Left kidney (tissue), 2 donors: Measurements from ENCODE around the gene FABP1. TPM values are rescaled to one million over a fixed set of nuclear protein-coding genes. Genes with fewer than 3 reads are reported as not detected.

Experiments used
- DNase-seq: peaks from one replicate; pipeline ENCODE4 v3.0.0-alpha.2; 2013
- polyA plus RNA-seq: library from polyadenylated mRNA; unstranded; fragments of 120-200 nt; gene quantifications from one replicate; pipeline ENCODE4 v1.2.1, GENCODE V29; 2013; ENCODE audit not compliant: insufficient read length

FABP1 gene
- polyA plus RNA-seq, 1 donor = 21.2 TPM

DNA sequence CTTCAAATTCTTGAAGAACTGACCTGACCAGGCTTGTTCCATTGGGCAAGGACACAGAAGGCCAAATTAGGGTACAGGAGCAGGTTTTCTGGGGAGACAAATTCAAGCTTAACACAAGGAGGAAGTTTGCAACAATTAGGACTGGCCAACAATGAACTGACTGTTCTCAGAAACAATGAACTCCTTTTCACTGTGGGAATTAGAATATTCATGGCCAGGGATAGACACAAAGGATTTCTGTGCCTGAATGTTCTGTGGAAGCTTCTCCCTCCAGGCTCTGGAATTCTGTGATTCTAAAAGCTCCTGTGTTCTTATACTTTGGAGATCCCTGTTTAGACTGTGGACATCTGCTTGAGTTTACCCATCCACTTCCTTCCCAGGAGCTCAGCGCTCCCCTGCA, 45.1 kb downstream of the FABP1 start:
- no peak for DNase-seq

DNA sequence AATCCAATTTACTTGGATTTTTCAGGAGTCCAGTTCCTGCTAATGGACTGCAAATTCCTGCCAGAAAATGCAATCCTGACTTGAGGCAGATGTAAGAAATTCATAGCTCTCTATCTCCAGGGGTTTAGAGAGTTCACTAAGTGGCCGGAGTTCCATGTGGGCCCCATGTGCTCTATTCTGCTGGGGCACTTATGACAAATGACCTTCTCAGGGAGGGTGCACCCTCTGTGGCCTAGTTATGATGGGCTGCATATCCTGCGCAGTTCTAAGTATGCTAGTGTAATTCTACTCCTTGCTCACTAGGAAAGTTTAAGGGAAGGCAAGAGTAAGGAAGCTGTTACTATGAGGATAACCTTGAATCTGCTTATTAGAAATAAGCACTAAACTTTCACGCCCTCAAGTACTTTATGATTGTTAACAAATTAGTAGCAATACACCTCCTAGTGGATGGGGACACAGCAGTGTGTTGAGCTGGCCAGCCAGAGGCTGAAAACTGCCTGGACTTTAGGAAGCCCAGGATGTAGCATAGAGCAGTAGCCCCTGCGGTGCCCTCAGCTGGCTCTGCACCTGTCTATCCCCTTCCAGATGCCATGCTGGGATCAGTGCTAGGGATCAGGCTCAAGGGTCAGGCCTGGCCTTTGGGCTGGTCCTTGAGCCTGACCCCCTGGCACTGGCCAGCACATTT, 45.8 kb downstream of the FABP1 start:
- no peak for DNase-seq

- no peak for DNase-seq
Observed at GRCh38 chr2:88080545-88080944, 47.3 kb downstream of the FABP1 start.

- DNase-seq = no peak
Observed at GRCh38 chr2:88078643-88079172, 49.2 kb downstream of the FABP1 start.

DNA sequence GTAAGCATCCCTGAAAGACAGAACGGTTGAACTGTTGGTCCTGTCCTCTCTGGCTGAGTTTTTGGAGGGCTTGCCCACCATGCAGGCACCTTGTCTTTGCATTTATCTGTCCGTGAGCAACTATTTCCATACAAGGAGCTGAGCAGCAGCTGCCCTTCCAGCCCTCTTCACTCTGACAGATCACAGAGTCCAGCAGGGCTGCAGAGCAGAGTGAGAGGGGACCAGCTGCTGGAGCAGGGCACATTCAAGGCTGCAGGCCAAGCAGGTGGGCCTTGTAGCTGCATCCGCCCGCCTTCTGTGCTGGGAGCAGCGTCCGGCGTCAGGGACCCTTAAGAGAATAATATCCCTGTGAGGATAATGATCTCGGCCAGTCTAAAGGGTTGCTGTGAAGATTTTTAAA, 50.8 kb downstream of the FABP1 start:
- no peak for DNase-seq

- DNase-seq = no peak
Observed at GRCh38 chr2:88074854-88075292, 53.0 kb downstream of the FABP1 start.

- no peak for DNase-seq
Observed at GRCh38 chr2:88074150-88074549, 53.7 kb downstream of the FABP1 start.

Other genes with a start within 250 kb of the FABP1 start
- not detected for gene RNU2-63P, start 111.5 kb downstream of the FABP1 start, polyA plus RNA-seq
- gene KRCC1, start 72.3 kb downstream of the FABP1 start, polyA plus RNA-seq = 59.3 TPM
- not detected for gene SMYD1, start 60.2 kb downstream of the FABP1 start, polyA plus RNA-seq
- gene THNSL2, start 42.3 kb upstream of the FABP1 start, polyA plus RNA-seq = 32.5 TPM